ENCODE measurements around the gene MRO. TPM values are rescaled to one million over a fixed set of nuclear protein-coding genes. Genes with fewer than 3 reads are reported as not detected.

The MRO gene
- total and polyA plus RNA-seq, 4 donors: 3.5 to 20.9 (median 9.3) TPM

- 63% methylated on average over 1 of the region's 1 CpG for WGBS (ENCODE audit: insufficient coverage)
- Histone ChIP-seq H3K9me3 (ENCODE audit: control insufficient read depth, insufficient read depth, low read length) (no peaks in the 10 kb centered on the region), H3K36me3 (ENCODE audit: control insufficient read depth, insufficient read depth, low read length) (no peaks in the 10 kb centered on the region), H3K27ac (ENCODE audit: low read depth, low read length) (no peak overlapping the region), H3K4me1 (ENCODE audit: control insufficient read depth, insufficient read depth, low read length) (peaks cover 6% of the 10 kb centered on the region), H3K4me3 (ENCODE audit: low read depth, low read length) (no peak overlapping the region), H3K27me3 (ENCODE audit: control insufficient read depth, insufficient read depth, low read length) (no peaks in the 10 kb centered on the region)
- no peak for DNase-seq (ENCODE audit: low read depth in 4 of 6, low spot score in 6 of 6)
These were observed 66.5 kb downstream of the MRO start for GRCh38 chr18:50753311-50753710.

GRCh38 chr18:50751947-50752346, 67.9 kb downstream of the MRO start:
- Histone ChIP-seq H3K36me3 (ENCODE audit: control insufficient read depth, insufficient read depth, low read length) (no peaks in the 10 kb centered on the region), H3K9me3 (ENCODE audit: control insufficient read depth, insufficient read depth, low read length) (no peaks in the 10 kb centered on the region), H3K27ac (ENCODE audit: low read depth, low read length) (no peak overlapping the region), H3K4me3 (ENCODE audit: low read depth, low read length) (no peak overlapping the region), H3K27me3 (ENCODE audit: control insufficient read depth, insufficient read depth, low read length) (no peaks in the 10 kb centered on the region), H3K4me1 (ENCODE audit: control insufficient read depth, insufficient read depth, low read length) (peaks cover 10% of the 10 kb centered on the region)
- no CpG with 5 or more reads among the region's 1 CpG for WGBS (ENCODE audit: insufficient coverage)
- no peak for DNase-seq (ENCODE audit: low read depth in 4 of 6, low spot score in 6 of 6)

GRCh38 chr18:50751490-50751889, 68.3 kb downstream of the MRO start:
- Histone ChIP-seq H3K9me3 (ENCODE audit: control insufficient read depth, insufficient read depth, low read length) (no peaks in the 10 kb centered on the region), H3K36me3 (ENCODE audit: control insufficient read depth, insufficient read depth, low read length) (no peaks in the 10 kb centered on the region), H3K4me1 (ENCODE audit: control insufficient read depth, insufficient read depth, low read length) (peaks cover 10% of the 10 kb centered on the region), H3K27ac (ENCODE audit: low read depth, low read length) (no peak overlapping the region), H3K4me3 (ENCODE audit: low read depth, low read length) (no peak overlapping the region), H3K27me3 (ENCODE audit: control insufficient read depth, insufficient read depth, low read length) (no peaks in the 10 kb centered on the region)
- WGBS (ENCODE audit: insufficient coverage): 46% methylated on average over 4 of the region's 5 CpGs
- DNase-seq (ENCODE audit: low read depth in 4 of 6, low spot score in 6 of 6): no peak

GRCh38 chr18:50750546-50750945, 69.3 kb downstream of the MRO start:
- DNase-seq (ENCODE audit: low read depth in 4 of 6, low spot score in 6 of 6): no peak
- 89% methylated on average over 1 of the region's 2 CpGs for WGBS (ENCODE audit: insufficient coverage)
- peaks cover 10% of the 10 kb centered on the region for H3K4me1 ChIP-seq (ENCODE audit: control insufficient read depth, insufficient read depth, low read length)
- H3K27ac ChIP-seq (ENCODE audit: low read depth, low read length): no peak overlapping the region
- H3K36me3 ChIP-seq (ENCODE audit: control insufficient read depth, insufficient read depth, low read length): no peaks in the 10 kb centered on the region
- no peaks in the 10 kb centered on the region for H3K9me3 ChIP-seq (ENCODE audit: control insufficient read depth, insufficient read depth, low read length)
- H3K4me3 ChIP-seq (ENCODE audit: low read depth, low read length): no peak overlapping the region
- no peaks in the 10 kb centered on the region for H3K27me3 ChIP-seq (ENCODE audit: control insufficient read depth, insufficient read depth, low read length)

- Histone ChIP-seq H3K36me3 (ENCODE audit: control insufficient read depth, insufficient read depth, low read length) (no peaks in the 10 kb centered on the region), H3K27me3 (ENCODE audit: control insufficient read depth, insufficient read depth, low read length) (no peaks in the 10 kb centered on the region), H3K4me1 (ENCODE audit: control insufficient read depth, insufficient read depth, low read length) (peaks cover 10% of the 10 kb centered on the region), H3K27ac (ENCODE audit: low read depth, low read length) (no peak overlapping the region), H3K4me3 (ENCODE audit: low read depth, low read length) (no peak overlapping the region), H3K9me3 (ENCODE audit: control insufficient read depth, insufficient read depth, low read length) (no peaks in the 10 kb centered on the region)
- no peak for DNase-seq (ENCODE audit: low read depth in 4 of 6, low spot score in 6 of 6)
- 100% methylated on average over 1 of the region's 4 CpGs for WGBS (ENCODE audit: insufficient coverage)
These were observed 69.9 kb downstream of the MRO start for GRCh38 chr18:50749945-50750344.

GRCh38 chr18:50749421-50749820, 70.4 kb downstream of the MRO start:
- DNase-seq (ENCODE audit: low read depth in 4 of 6, low spot score in 6 of 6): no peak
- 80% methylated on average over 2 of the region's 5 CpGs for WGBS (ENCODE audit: insufficient coverage)
- Histone ChIP-seq H3K27ac (ENCODE audit: low read depth, low read length) (no peak overlapping the region), H3K36me3 (ENCODE audit: control insufficient read depth, insufficient read depth, low read length) (no peaks in the 10 kb centered on the region), H3K27me3 (ENCODE audit: control insufficient read depth, insufficient read depth, low read length) (no peaks in the 10 kb centered on the region), H3K9me3 (ENCODE audit: control insufficient read depth, insufficient read depth, low read length) (no peaks in the 10 kb centered on the region), H3K4me3 (ENCODE audit: low read depth, low read length) (no peak overlapping the region), H3K4me1 (ENCODE audit: control insufficient read depth, insufficient read depth, low read length) (peaks cover 10% of the 10 kb centered on the region)

GRCh38 chr18:50748243-50749229, 71.3 kb downstream of the MRO start:
- no peaks in the 10 kb centered on the region for H3K36me3 ChIP-seq (ENCODE audit: control insufficient read depth, insufficient read depth, low read length)
- H3K27me3 ChIP-seq (ENCODE audit: control insufficient read depth, insufficient read depth, low read length): no peaks in the 10 kb centered on the region
- H3K4me3 ChIP-seq (ENCODE audit: low read depth, low read length): no peak overlapping the region
- H3K9me3 ChIP-seq (ENCODE audit: control insufficient read depth, insufficient read depth, low read length): no peaks in the 10 kb centered on the region
- H3K4me1 ChIP-seq (ENCODE audit: control insufficient read depth, insufficient read depth, low read length): peaks cover 10% of the 10 kb centered on the region
- H3K27ac ChIP-seq (ENCODE audit: low read depth, low read length): no peak overlapping the region
- peak in 2 of 6 donors; percentile 31 to 83 for DNase-seq (ENCODE audit: low read depth in 4 of 6, low spot score in 6 of 6)
- WGBS (ENCODE audit: insufficient coverage): 31% methylated on average over 8 of the region's 9 CpGs

GRCh38 chr18:50747849-50748242, 72.0 kb downstream of the MRO start:
- no peaks in the 10 kb centered on the region for H3K9me3 ChIP-seq (ENCODE audit: control insufficient read depth, insufficient read depth, low read length)
- no peaks in the 10 kb centered on the region for H3K27me3 ChIP-seq (ENCODE audit: control insufficient read depth, insufficient read depth, low read length)
- H3K36me3 ChIP-seq (ENCODE audit: control insufficient read depth, insufficient read depth, low read length): no peaks in the 10 kb centered on the region
- H3K4me3 ChIP-seq (ENCODE audit: low read depth, low read length): no peak overlapping the region
- WGBS (ENCODE audit: insufficient coverage): 100% methylated on average over 1 of the region's 1 CpG
- H3K27ac ChIP-seq (ENCODE audit: low read depth, low read length): no peak overlapping the region
- peaks cover 10% of the 10 kb centered on the region for H3K4me1 ChIP-seq (ENCODE audit: control insufficient read depth, insufficient read depth, low read length)
- DNase-seq (ENCODE audit: low read depth in 4 of 6, low spot score in 6 of 6): no peak

GRCh38 chr18:50745945-50746344, 73.9 kb downstream of the MRO start:
- Histone ChIP-seq H3K27ac (ENCODE audit: low read depth, low read length) (no peak overlapping the region), H3K4me1 (ENCODE audit: control insufficient read depth, insufficient read depth, low read length) (peaks cover 10% of the 10 kb centered on the region), H3K9me3 (ENCODE audit: control insufficient read depth, insufficient read depth, low read length) (no peaks in the 10 kb centered on the region), H3K36me3 (ENCODE audit: control insufficient read depth, insufficient read depth, low read length) (no peaks in the 10 kb centered on the region), H3K27me3 (ENCODE audit: control insufficient read depth, insufficient read depth, low read length) (no peaks in the 10 kb centered on the region), H3K4me3 (ENCODE audit: low read depth, low read length) (no peak overlapping the region)
- peak in 1 of 6 donors; percentile 41 for DNase-seq (ENCODE audit: low read depth in 4 of 6, low spot score in 6 of 6)
- WGBS (ENCODE audit: insufficient coverage): 100% methylated on average over 2 of the region's 5 CpGs

Measured in spinal cord (tissue), 10 donors.